ENCODE measurements around the gene HAUS1.
"Not testable (repeated sequence)": the region's sequence is repeated elsewhere in the genome, so short reads cannot be mapped to it uniquely, and the experiment has no call there.

The HAUS1 gene

DNA sequence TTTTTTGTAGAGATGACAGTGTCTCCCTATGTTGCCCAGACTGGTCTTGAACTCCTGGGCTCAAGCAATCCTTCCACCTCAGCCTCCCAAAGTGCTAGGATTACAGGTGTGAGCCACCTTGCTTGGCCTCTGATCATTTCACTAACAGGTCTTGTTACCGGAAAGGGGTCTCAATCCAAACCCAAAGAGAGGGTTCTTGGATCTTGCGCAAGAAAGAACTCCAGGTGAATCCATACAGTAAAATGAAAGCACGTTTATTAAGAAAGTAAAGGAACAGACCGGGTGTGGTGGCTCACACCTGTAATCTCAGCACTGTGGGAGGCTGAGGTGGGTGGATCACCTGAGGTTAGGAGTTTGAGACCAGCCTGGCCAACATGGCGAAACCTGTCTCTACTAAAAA lies 56.7 kb downstream of the HAUS1 start:
- H2BK12ac ChIP-seq (ENCODE audit: low read length); H3K4ac ChIP-seq (ENCODE audit: low read depth, low read length); DNase-seq; H3K4me3 ChIP-seq (ENCODE audit: low read depth, low read length); H3K27me3 ChIP-seq (ENCODE audit: insufficient read depth, low read length); H2BK120ac ChIP-seq (ENCODE audit: insufficient read depth, low read length, poor library complexity); H4K91ac ChIP-seq (ENCODE audit: low read depth, low read length); H2AK5ac ChIP-seq (ENCODE audit: low read length); H3K36me3 ChIP-seq (ENCODE audit: control insufficient read depth in 1 of 2, insufficient read depth in 2 of 2, low read length in 2 of 2); H3K9me3 ChIP-seq (ENCODE audit: insufficient read depth, low read depth, low read length); H3K27ac ChIP-seq (ENCODE audit: low read depth, low read length); H3K18ac ChIP-seq (ENCODE audit: low read length); H2AFZ ChIP-seq (ENCODE audit: insufficient read depth, low read length, poor library complexity); H3K79me2 ChIP-seq (ENCODE audit: control insufficient read depth, insufficient read depth, low read length, poor library complexity); H2BK5ac ChIP-seq (ENCODE audit: low read depth, low read length, poor library complexity); H3K23ac ChIP-seq (ENCODE audit: low read length); H3K79me1 ChIP-seq (ENCODE audit: low read length); H3K14ac ChIP-seq (ENCODE audit: low read length); H3K9ac ChIP-seq (ENCODE audit: low read length); H4K8ac ChIP-seq (ENCODE audit: low read depth, low read length); H3K4me2 ChIP-seq (ENCODE audit: low read length); H4K12ac ChIP-seq (ENCODE audit: low read depth, low read length): not testable (repeated sequence)
- no CpG with 5 or more reads among the region's 5 CpGs for WGBS (ENCODE audit: extremely low coverage, insufficient coverage, insufficient read length)
- peaks cover 11 to 25% of the 10 kb centered on the region in 2 experiments for H3K4me1 ChIP-seq (ENCODE audit: control insufficient read depth in 1 of 2, insufficient read depth in 2 of 2, low read length in 2 of 2)

DNA sequence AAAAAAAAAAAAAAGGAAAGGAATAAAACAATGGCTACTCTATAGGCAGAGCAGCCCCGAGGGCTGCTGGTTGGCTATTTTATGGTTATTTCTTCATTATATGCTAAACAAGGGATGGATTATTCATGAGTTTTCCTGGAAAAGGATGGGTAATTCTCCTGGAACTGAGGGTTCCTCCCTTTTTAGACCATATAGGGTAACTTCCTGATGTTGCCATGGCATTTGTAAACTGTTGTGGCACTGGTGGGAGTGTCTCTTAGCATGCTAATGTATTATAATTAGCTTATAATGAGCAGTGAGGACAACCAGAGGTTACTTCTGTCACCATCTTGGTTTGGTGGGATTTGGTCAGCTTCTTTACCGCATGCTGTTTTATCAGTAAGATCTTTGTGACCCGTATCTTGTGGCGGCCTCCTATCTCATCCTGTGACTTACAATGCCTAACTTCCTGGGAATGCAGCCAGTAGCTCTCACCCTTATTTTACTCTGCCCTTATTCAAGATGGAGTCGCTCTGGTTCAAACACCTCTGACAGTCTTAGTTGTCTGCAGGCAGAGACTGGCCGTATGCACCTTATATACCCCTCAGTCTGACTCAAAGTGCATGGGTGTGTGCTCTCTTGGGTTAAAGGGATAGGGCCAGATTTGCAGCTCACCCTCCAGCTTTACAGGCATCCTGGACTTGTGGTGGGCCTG lies 57.7 kb downstream of the HAUS1 start:
- no peak overlapping the region for H2AK5ac ChIP-seq (ENCODE audit: low read length)
- H2BK120ac ChIP-seq (ENCODE audit: insufficient read depth, low read length, poor library complexity), result no peak overlapping the region
- no peak overlapping the region for H3K9ac ChIP-seq (ENCODE audit: low read length)
- H4K91ac ChIP-seq (ENCODE audit: low read depth, low read length), result no peak overlapping the region
- H2BK12ac ChIP-seq (ENCODE audit: low read length), result no peak overlapping the region
- no peaks in the 10 kb centered on the region for H3K36me3 ChIP-seq (ENCODE audit: control insufficient read depth in 1 of 2, insufficient read depth in 2 of 2, low read length in 2 of 2)
- no peaks in the 10 kb centered on the region for H3K79me1 ChIP-seq (ENCODE audit: low read length)
- no peak overlapping the region for H3K4me2 ChIP-seq (ENCODE audit: low read length)
- no CpG with 5 or more reads among the region's 6 CpGs for WGBS (ENCODE audit: extremely low coverage, insufficient coverage, insufficient read length)
- no peak overlapping the region for H3K23ac ChIP-seq (ENCODE audit: low read length)
- no peaks in the 10 kb centered on the region for H3K79me2 ChIP-seq (ENCODE audit: control insufficient read depth, insufficient read depth, low read length, poor library complexity)
- H3K27ac ChIP-seq (ENCODE audit: low read depth, low read length), result no peak overlapping the region
- H3K9me3 ChIP-seq (ENCODE audit: insufficient read depth, low read depth, low read length), result peaks cover 2% of the 10 kb centered on the region
- H3K4me1 ChIP-seq (ENCODE audit: control insufficient read depth in 1 of 2, insufficient read depth in 2 of 2, low read length in 2 of 2), result peaks cover 4 to 17% of the 10 kb centered on the region in 2 experiments
- no peak overlapping the region for H3K14ac ChIP-seq (ENCODE audit: low read length)
- peak; percentile 30 to 61 for DNase-seq
- no peak overlapping the region for H4K12ac ChIP-seq (ENCODE audit: low read depth, low read length)
- no peak overlapping the region for H2AFZ ChIP-seq (ENCODE audit: insufficient read depth, low read length, poor library complexity)
- H2BK5ac ChIP-seq (ENCODE audit: low read depth, low read length, poor library complexity), result no peak overlapping the region
- H3K18ac ChIP-seq (ENCODE audit: low read length), result no peak overlapping the region
- no peak overlapping the region for H3K4me3 ChIP-seq (ENCODE audit: low read depth, low read length)
- H4K8ac ChIP-seq (ENCODE audit: low read depth, low read length), result no peak overlapping the region
- H3K4ac ChIP-seq (ENCODE audit: low read depth, low read length), result no peak overlapping the region
- no peaks in the 10 kb centered on the region for H3K27me3 ChIP-seq (ENCODE audit: insufficient read depth, low read length)

DNA sequence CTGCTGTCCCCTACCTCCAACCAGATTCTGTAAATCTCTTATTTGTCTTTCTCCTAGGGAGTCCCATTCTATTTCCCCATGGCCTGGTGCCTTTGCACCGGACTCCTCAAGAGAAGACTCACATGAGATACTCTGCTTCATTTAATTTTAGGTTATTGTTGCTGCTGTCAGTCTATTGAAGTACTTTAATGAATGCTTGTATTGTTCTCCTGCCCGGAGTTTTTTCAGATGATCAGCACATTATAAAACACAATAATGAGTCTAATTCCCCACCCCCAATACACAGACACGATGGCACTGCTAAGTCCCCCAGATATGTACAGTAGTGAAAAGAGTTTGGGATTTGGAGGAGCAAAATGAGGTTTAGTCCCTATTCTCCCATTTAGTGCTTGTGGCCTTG lies 58.9 kb downstream of the HAUS1 start:
- H2AK5ac ChIP-seq (ENCODE audit: low read length), result no peak overlapping the region
- no peak overlapping the region for H3K18ac ChIP-seq (ENCODE audit: low read length)
- no peaks in the 10 kb centered on the region for H3K79me2 ChIP-seq (ENCODE audit: control insufficient read depth, insufficient read depth, low read length, poor library complexity)
- no peak overlapping the region for H3K4ac ChIP-seq (ENCODE audit: low read depth, low read length)
- H2BK12ac ChIP-seq (ENCODE audit: low read length), result no peak overlapping the region
- no peak overlapping the region for H2AFZ ChIP-seq (ENCODE audit: insufficient read depth, low read length, poor library complexity)
- DNase-seq, result no peak
- H3K9me3 ChIP-seq (ENCODE audit: insufficient read depth, low read depth, low read length), result no peaks in the 10 kb centered on the region
- no CpG with 5 or more reads among the region's 3 CpGs for WGBS (ENCODE audit: extremely low coverage, insufficient coverage, insufficient read length)
- H3K23ac ChIP-seq (ENCODE audit: low read length), result no peak overlapping the region
- H3K79me1 ChIP-seq (ENCODE audit: low read length), result no peaks in the 10 kb centered on the region
- no peak overlapping the region for H4K12ac ChIP-seq (ENCODE audit: low read depth, low read length)
- H3K27ac ChIP-seq (ENCODE audit: low read depth, low read length), result no peak overlapping the region
- H2BK120ac ChIP-seq (ENCODE audit: insufficient read depth, low read length, poor library complexity), result no peak overlapping the region
- no peak overlapping the region for H4K91ac ChIP-seq (ENCODE audit: low read depth, low read length)
- H4K8ac ChIP-seq (ENCODE audit: low read depth, low read length), result no peak overlapping the region
- no peak overlapping the region for H3K9ac ChIP-seq (ENCODE audit: low read length)
- H3K4me2 ChIP-seq (ENCODE audit: low read length), result no peak overlapping the region
- H3K36me3 ChIP-seq (ENCODE audit: control insufficient read depth in 1 of 2, insufficient read depth in 2 of 2, low read length in 2 of 2), result no peaks in the 10 kb centered on the region
- peaks cover 3 to 12% of the 10 kb centered on the region in 2 experiments for H3K4me1 ChIP-seq (ENCODE audit: control insufficient read depth in 1 of 2, insufficient read depth in 2 of 2, low read length in 2 of 2)
- H2BK5ac ChIP-seq (ENCODE audit: low read depth, low read length, poor library complexity), result no peak overlapping the region
- no peaks in the 10 kb centered on the region for H3K27me3 ChIP-seq (ENCODE audit: insufficient read depth, low read length)
- no peak overlapping the region for H3K14ac ChIP-seq (ENCODE audit: low read length)
- H3K4me3 ChIP-seq (ENCODE audit: low read depth, low read length), result no peak overlapping the region

DNA sequence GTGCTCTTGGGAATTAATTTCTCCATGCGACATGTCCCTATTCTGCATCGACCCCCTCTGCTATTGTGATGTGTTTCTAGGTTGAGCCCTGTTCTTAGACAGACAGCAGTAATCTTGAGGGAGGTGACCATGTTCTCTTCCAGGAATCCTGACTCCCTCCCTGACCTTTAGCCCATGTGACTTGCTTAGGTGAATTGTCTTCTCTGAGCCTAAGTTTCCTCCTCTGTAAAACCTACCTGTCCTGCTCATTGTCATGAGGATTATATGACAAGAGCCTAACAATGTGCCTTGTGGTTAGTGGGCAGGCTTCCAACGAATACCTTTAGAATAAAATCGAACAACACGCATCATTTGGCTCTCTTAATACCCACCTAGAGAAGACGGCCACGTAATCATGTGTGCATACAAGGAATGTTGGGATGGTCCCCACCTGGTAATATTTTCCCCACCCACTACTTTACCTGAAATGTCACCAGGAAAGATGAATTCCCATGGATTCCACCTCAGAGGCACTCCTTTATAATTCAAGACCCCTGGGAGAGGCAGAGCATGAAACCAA lies 59.8 kb downstream of the HAUS1 start:
- Histone ChIP-seq H3K23ac (ENCODE audit: low read length) (no peak overlapping the region), H3K79me1 (ENCODE audit: low read length) (no peaks in the 10 kb centered on the region), H2BK120ac (ENCODE audit: insufficient read depth, low read length, poor library complexity) (no peak overlapping the region), H3K36me3 (ENCODE audit: control insufficient read depth in 1 of 2, insufficient read depth in 2 of 2, low read length in 2 of 2) (no peaks in the 10 kb centered on the region), H3K18ac (ENCODE audit: low read length) (no peak overlapping the region), H3K27me3 (ENCODE audit: insufficient read depth, low read length) (no peaks in the 10 kb centered on the region), H2BK5ac (ENCODE audit: low read depth, low read length, poor library complexity) (no peak overlapping the region), H3K4ac (ENCODE audit: low read depth, low read length) (no peak overlapping the region), H3K9me3 (ENCODE audit: insufficient read depth, low read depth, low read length) (no peaks in the 10 kb centered on the region), H4K8ac (ENCODE audit: low read depth, low read length) (no peak overlapping the region), H2AFZ (ENCODE audit: insufficient read depth, low read length, poor library complexity) (no peak overlapping the region), H3K4me3 (ENCODE audit: low read depth, low read length) (no peak overlapping the region), H3K4me2 (ENCODE audit: low read length) (no peak overlapping the region), H4K12ac (ENCODE audit: low read depth, low read length) (no peak overlapping the region), H3K27ac (ENCODE audit: low read depth, low read length) (no peak overlapping the region), H3K79me2 (ENCODE audit: control insufficient read depth, insufficient read depth, low read length, poor library complexity) (no peaks in the 10 kb centered on the region), H4K91ac (ENCODE audit: low read depth, low read length) (no peak overlapping the region), H3K9ac (ENCODE audit: low read length) (no peak overlapping the region), H2AK5ac (ENCODE audit: low read length) (no peak overlapping the region), H3K4me1 (ENCODE audit: control insufficient read depth in 1 of 2, insufficient read depth in 2 of 2, low read length in 2 of 2) (peaks cover 0 to 6% of the 10 kb centered on the region in 2 experiments), H2BK12ac (ENCODE audit: low read length) (no peak overlapping the region), H3K14ac (ENCODE audit: low read length) (no peak overlapping the region)
- no peak for DNase-seq
- WGBS (ENCODE audit: extremely low coverage, insufficient coverage, insufficient read length), result no CpG with 5 or more reads among the region's 7 CpGs
